ENCODE data around the gene CHST8.

DNA sequence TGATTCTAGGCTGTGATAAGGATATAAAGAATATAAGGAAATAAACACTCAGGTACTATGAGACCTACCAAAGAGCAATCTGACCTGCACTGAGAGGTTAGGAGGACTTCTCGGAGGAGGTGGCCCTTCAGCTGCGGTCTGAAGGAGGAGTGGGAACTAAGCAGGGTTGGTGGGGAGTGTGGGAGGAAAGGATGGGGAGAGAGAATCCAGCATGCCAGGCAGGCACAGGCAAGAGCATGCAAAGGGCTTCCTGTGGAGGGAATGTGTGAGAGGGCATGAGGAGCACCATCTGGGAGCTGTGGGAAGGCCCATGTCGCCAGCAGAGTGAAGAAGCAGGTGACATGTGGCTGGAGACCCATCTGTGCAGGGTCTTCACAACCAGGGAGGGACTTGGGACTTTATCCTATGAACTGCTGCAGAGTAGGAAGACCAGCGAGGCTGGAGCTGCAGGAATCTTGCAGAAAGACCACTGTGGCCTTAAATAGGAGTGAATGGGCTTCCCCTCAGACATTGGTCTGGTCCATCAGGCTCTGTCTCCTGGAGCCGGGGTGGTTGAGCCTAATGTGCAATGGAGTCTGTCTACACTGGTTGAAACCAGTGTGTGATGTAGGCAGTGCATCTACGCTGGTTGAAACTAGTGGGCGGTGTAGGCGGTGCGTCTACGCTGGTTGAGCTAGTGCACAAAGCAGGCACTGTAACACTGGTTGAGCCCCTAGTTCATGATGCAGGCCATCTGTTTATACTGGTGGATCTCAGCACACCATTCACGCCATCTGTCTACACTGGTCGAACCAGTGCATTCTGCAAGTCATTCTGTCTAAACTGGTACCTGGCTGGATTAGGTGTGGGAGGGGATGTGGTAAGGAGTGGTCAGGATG lies 6.4 kb downstream of the CHST8 start:
- TF ChIP-seq, protein P1, sequence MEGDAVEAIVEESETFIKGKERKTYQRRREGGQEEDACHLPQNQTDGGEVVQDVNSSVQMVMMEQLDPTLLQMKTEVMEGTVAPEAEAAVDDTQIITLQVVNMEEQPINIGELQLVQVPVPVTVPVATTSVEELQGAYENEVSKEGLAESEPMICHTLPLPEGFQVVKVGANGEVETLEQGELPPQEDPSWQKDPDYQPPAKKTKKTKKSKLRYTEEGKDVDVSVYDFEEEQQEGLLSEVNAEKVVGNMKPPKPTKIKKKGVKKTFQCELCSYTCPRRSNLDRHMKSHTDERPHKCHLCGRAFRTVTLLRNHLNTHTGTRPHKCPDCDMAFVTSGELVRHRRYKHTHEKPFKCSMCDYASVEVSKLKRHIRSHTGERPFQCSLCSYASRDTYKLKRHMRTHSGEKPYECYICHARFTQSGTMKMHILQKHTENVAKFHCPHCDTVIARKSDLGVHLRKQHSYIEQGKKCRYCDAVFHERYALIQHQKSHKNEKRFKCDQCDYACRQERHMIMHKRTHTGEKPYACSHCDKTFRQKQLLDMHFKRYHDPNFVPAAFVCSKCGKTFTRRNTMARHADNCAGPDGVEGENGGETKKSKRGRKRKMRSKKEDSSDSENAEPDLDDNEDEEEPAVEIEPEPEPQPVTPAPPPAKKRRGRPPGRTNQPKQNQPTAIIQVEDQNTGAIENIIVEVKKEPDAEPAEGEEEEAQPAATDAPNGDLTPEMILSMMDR (conservative IDR thresholded peaks at IDR 0.05; ENCODE audit: low read depth, low read length): no peak
- TF ChIP-seq EZH2 (IDR thresholded peaks at IDR 0.05; ENCODE audit: borderline replicate concordance, low read depth, low read length, poor library complexity, severe bottlenecking): no peak

Measured in A673 (cell line).